GM12873 (cell line): ENCODE results near the gene PMPCA.

ENCODE experiments used
- CTCF ChIP-seq: IDR thresholded peaks from 2 replicates; pipeline ENCODE4 v1.5.1; 2012; ENCODE audit warnings: low read depth, mild to moderate bottlenecking, moderate library complexity, low read length, control low read depth; ENCODE audit not compliant: insufficient read depth; ENCODE audit errors: missing control alignments

PMPCA gene

GRCh38 chr9:136421791-136422190 is 11.3 kb downstream of the PMPCA start:
- no peak for TF ChIP-seq CTCF

- no peak for TF ChIP-seq CTCF
Measured at GRCh38 chr9:136422876-136423275, 12.4 kb downstream of the PMPCA start.

- TF ChIP-seq CTCF: no peak
Measured at GRCh38 chr9:136423432-136424146, 13.1 kb downstream of the PMPCA start.

- TF ChIP-seq CTCF: no peak
Measured at GRCh38 chr9:136424750-136425362, 14.4 kb downstream of the PMPCA start.

- no peak for TF ChIP-seq CTCF
Measured at GRCh38 chr9:136426787-136427186, 16.3 kb downstream of the PMPCA start.

- no peak for TF ChIP-seq CTCF
Measured at GRCh38 chr9:136429075-136429628, 18.7 kb downstream of the PMPCA start.

GRCh38 chr9:136429683-136430491 is 19.4 kb downstream of the PMPCA start:
- TF ChIP-seq CTCF: no peak
